CD4-positive, alpha-beta T cell treated with Interleukin-4 for 4 hours (primary cell): Measurements from ENCODE around the gene TUBA1A.
"Not testable (repeated sequence)": the region's sequence is repeated elsewhere in the genome, so short reads cannot be mapped to it uniquely, and the experiment has no call there.

Experiments used
- DNase-seq: peaks from one replicate; pipeline ENCODE4 v3.0.0-alpha.2; 2020

TUBA1A gene

GRCh38 chr12:49146406-49146805 lies 42.5 kb downstream of the TUBA1A start:
- DNase-seq, result no peak

GRCh38 chr12:49144384-49144783 lies 44.5 kb downstream of the TUBA1A start:
- no peak for DNase-seq

- DNase-seq, result no peak
Observed at GRCh38 chr12:49138999-49139398, 49.9 kb downstream of the TUBA1A start.

- no peak for DNase-seq
Observed at GRCh38 chr12:49138587-49138986, 50.3 kb downstream of the TUBA1A start.

- no peak for DNase-seq
Observed at GRCh38 chr12:49137476-49137875, 51.4 kb downstream of the TUBA1A start.

- not testable (repeated sequence) for DNase-seq
Observed at GRCh38 chr12:49136997-49137396, 51.9 kb downstream of the TUBA1A start.
